ENCODE data around the gene NCAPD3. TPM values are rescaled to one million over a fixed set of nuclear protein-coding genes. Genes with fewer than 3 reads are reported as not detected.

NCAPD3 gene
- total and polyA plus RNA-seq, 2 donors (not counting 1 experiment from before 2014, with no cell fraction given): 12.9 to 32.2 TPM

- 100% methylated on average over 3 of the region's 6 CpGs for WGBS (ENCODE audit: insufficient coverage)
- TF ChIP-seq EZH2 (IDR thresholded peaks at IDR 0.05; ENCODE audit: borderline replicate concordance, insufficient read depth, low read depth, low read length, poor library complexity, severe bottlenecking): no peak
- no peak for TF ChIP-seq CTCF (IDR thresholded peaks at IDR 0.05)
- Histone ChIP-seq H3K9me3 (ENCODE audit: control extremely low read depth in 1 of 3, control insufficient read depth in 2 of 3, insufficient read depth in 1 of 3, low read length in 2 of 3) (no peaks in the 10 kb centered on the region), H3K27ac (ENCODE audit: low read length in 2 of 2) (no peak overlapping the region), H4K20me1 (ENCODE audit: control insufficient read depth, insufficient read depth, low read length, poor library complexity, severe bottlenecking) (no peaks in the 10 kb centered on the region), H3K4me3 (ENCODE audit: control extremely low read depth in 1 of 5, extremely low read depth in 1 of 5, insufficient read depth in 1 of 5, low read depth in 2 of 5, low read length in 4 of 5) (no peak overlapping the region), H3K79me2 (ENCODE audit: control insufficient read depth, insufficient read depth, low read length) (no peaks in the 10 kb centered on the region), H3K27me3 (replicated peaks in 1 of 4; ENCODE audit: control extremely low read depth in 1 of 4, control insufficient read depth in 3 of 4, insufficient read depth in 4 of 4, low read length in 3 of 4) (no peaks in the 10 kb centered on the region), H3K4me1 (ENCODE audit: control insufficient read depth in 2 of 2, insufficient read depth in 2 of 2, low read length in 2 of 2) (no peaks in the 10 kb centered on the region), H2AFZ (ENCODE audit: insufficient read depth, low read depth, low read length, poor library complexity, severe bottlenecking) (no peak overlapping the region), H3K9ac (ENCODE audit: low read length) (no peak overlapping the region), H3K4me2 (replicated peaks; ENCODE audit: low read depth, low read length, poor library complexity, severe bottlenecking) (no peak overlapping the region), H3K36me3 (replicated peaks in 1 of 2; ENCODE audit: control extremely low read depth in 1 of 2, control insufficient read depth in 1 of 2, extremely low read depth in 1 of 2, insufficient read depth in 2 of 2, low read length in 1 of 2) (peaks cover 0 to 13% of the 10 kb centered on the region in 2 experiments)
- Mint-ChIP-seq H3K27me3 (no peaks in the 10 kb centered on the region), H3K4me3 (no peak overlapping the region), H3K4me1 (no peaks in the 10 kb centered on the region), H3K27ac (no peak overlapping the region), H3K9me3 (ENCODE audit: insufficient read depth) (no peaks in the 10 kb centered on the region)
- ATAC-seq (ENCODE audit: low read depth) (no peak), DNase-seq (no peak)
- intact Hi-C loops (cut with micrococcal nuclease): no loop called here
- CTCF ChIA-PET: interaction anchor here (1.3 kb wide), 1 partner anchor 92 kb away, joined by 12 read pairs; no protein-coding TSS in a partner anchor
- POLR2A ChIA-PET: no interaction called here
Measured at GRCh38 chr11:134142536-134142935, 81.2 kb downstream of the NCAPD3 start.

- Histone ChIP-seq H4K20me1 (ENCODE audit: control insufficient read depth, insufficient read depth, low read length, poor library complexity, severe bottlenecking) (no peaks in the 10 kb centered on the region), H3K9ac (ENCODE audit: low read length) (no peak overlapping the region), H3K27ac (ENCODE audit: low read length in 2 of 2) (no peak overlapping the region), H3K27me3 (replicated peaks in 1 of 4; ENCODE audit: control extremely low read depth in 1 of 4, control insufficient read depth in 3 of 4, insufficient read depth in 4 of 4, low read length in 3 of 4) (no peaks in the 10 kb centered on the region), H3K36me3 (replicated peaks in 1 of 2; ENCODE audit: control extremely low read depth in 1 of 2, control insufficient read depth in 1 of 2, extremely low read depth in 1 of 2, insufficient read depth in 2 of 2, low read length in 1 of 2) (peaks cover 0 to 12% of the 10 kb centered on the region in 2 experiments), H3K79me2 (ENCODE audit: control insufficient read depth, insufficient read depth, low read length) (no peaks in the 10 kb centered on the region), H3K4me3 (ENCODE audit: control extremely low read depth in 1 of 5, extremely low read depth in 1 of 5, insufficient read depth in 1 of 5, low read depth in 2 of 5, low read length in 4 of 5) (no peak overlapping the region), H3K9me3 (ENCODE audit: control extremely low read depth in 1 of 3, control insufficient read depth in 2 of 3, insufficient read depth in 1 of 3, low read length in 2 of 3) (no peaks in the 10 kb centered on the region), H3K4me1 (ENCODE audit: control insufficient read depth in 2 of 2, insufficient read depth in 2 of 2, low read length in 2 of 2) (no peaks in the 10 kb centered on the region), H2AFZ (ENCODE audit: insufficient read depth, low read depth, low read length, poor library complexity, severe bottlenecking) (no peak overlapping the region), H3K4me2 (replicated peaks; ENCODE audit: low read depth, low read length, poor library complexity, severe bottlenecking) (no peak overlapping the region)
- ChIA-PET CTCF (interaction anchor here (1.0 to 3.3 kb wide), 5 partner anchors 72 to 161 kb away, joined by 3 to 68 read pairs (median 4); no protein-coding TSS in a partner anchor), POLR2A (no interaction called here)
- no peaks in the 10 kb centered on the region for H3K4me1 Mint-ChIP-seq
- no peak overlapping the region for H3K27ac Mint-ChIP-seq
- DNase-seq (no peak), ATAC-seq (ENCODE audit: low read depth) (no peak)
- no peak overlapping the region for H3K4me3 Mint-ChIP-seq
- H3K27me3 Mint-ChIP-seq: no peaks in the 10 kb centered on the region
- H3K9me3 Mint-ChIP-seq (ENCODE audit: insufficient read depth): no peaks in the 10 kb centered on the region
- TF ChIP-seq EZH2 (IDR thresholded peaks at IDR 0.05; ENCODE audit: borderline replicate concordance, insufficient read depth, low read depth, low read length, poor library complexity, severe bottlenecking): no peak
- TF ChIP-seq CTCF (IDR thresholded peaks at IDR 0.05): no peak
- intact Hi-C loops (cut with micrococcal nuclease): no loop called here
- WGBS (ENCODE audit: insufficient coverage): 95% methylated on average over 7 of the region's 7 CpGs
Measured at GRCh38 chr11:134140961-134141490, 82.7 kb downstream of the NCAPD3 start.
